MCF 10A (cell line): ENCODE data around the gene UTP3. TPM values are rescaled to one million over a fixed set of nuclear protein-coding genes. Genes with fewer than 3 reads are reported as not detected.
"Not testable (repeated sequence)": the region's sequence is repeated elsewhere in the genome, so short reads cannot be mapped to it uniquely, and the experiment has no call there.

Experiments
- BruUV-seq: library from RNA; stranded (reverse); fragments of 400-500 nt; replicated peaks from 2 replicates; lab custom pipeline; 2021; lab: Mats Ljungman, UMichigan
- CTCF ChIA-PET: fragments of 300-600 bp; sonication (Branson Sonifier 250); formaldehyde crosslinking; extraction: SDS; loops from one replicate; lab custom pipeline; 2021; ENCODE audit warnings: antibody characterized with exemption, inconsistent platforms; lab: Yijun Ruan, JAX
- POLR2A ChIA-PET: fragments of 300-600, 350-650 bp; sonication (Branson Sonifier 250); formaldehyde crosslinking; extraction: SDS; loops from one replicate; lab custom pipeline; 2020; ENCODE audit warnings: antibody characterized with exemption, inconsistent platforms; lab: Yijun Ruan, JAX
- DNase-seq: peaks from one replicate; pipeline ENCODE4 v3.0.0-alpha.2; 2018; ENCODE audit not compliant: unreplicated experiment
- H3K27ac Mint-ChIP-seq: one replicate; pipeline ENCODE4 v1.8.0; 2022; ENCODE audit warnings: mild to moderate bottlenecking, low read depth, mixed read lengths; ENCODE audit not compliant: unreplicated experiment
- H3K27me3 Mint-ChIP-seq: one replicate; pipeline ENCODE4 v1.8.0; 2022; ENCODE audit warnings: mixed read lengths; ENCODE audit not compliant: insufficient read depth, unreplicated experiment
- H3K36me3 Mint-ChIP-seq: one replicate; pipeline ENCODE4 v1.8.0; 2022; ENCODE audit warnings: mild to moderate bottlenecking, moderate library complexity, mixed read lengths; ENCODE audit not compliant: insufficient read depth, unreplicated experiment
- H3K4me1 Mint-ChIP-seq: one replicate; pipeline ENCODE4 v1.8.0; 2022; ENCODE audit warnings: mixed read lengths; ENCODE audit not compliant: insufficient read depth, unreplicated experiment
- H3K4me3 Mint-ChIP-seq: one replicate; pipeline ENCODE4 v1.8.0; 2022; ENCODE audit warnings: mild to moderate bottlenecking, moderate library complexity, mixed read lengths; ENCODE audit not compliant: unreplicated experiment
- H3K9me3 Mint-ChIP-seq: one replicate; pipeline ENCODE4 v1.8.0; 2022; ENCODE audit warnings: mixed read lengths; ENCODE audit not compliant: unreplicated experiment
- CTCF ChIP-seq: fragments of 200-600 bp; IDR thresholded peaks from one replicate; pipeline ENCODE4 v1.8.0; 2022; ENCODE audit warnings: antibody characterized with exemption, mild to moderate bottlenecking; ENCODE audit not compliant: unreplicated experiment
- intact Hi-C: fragments of 100-400 bp; cut with micrococcal nuclease; formaldehyde crosslinking; loops from 2 replicates; pipeline ENCODE4 v1.14.1; 2022
- total RNA-seq: library from RNA; stranded (reverse); gene quantifications from 2 replicates; pipeline ENCODE4 v1.2.3, GENCODE V29; 2022

UTP3 gene
- total RNA-seq, 1 experiment from 2014 or later, result 45.4 TPM

- Mint-ChIP-seq H3K9me3 (no peaks in the 10 kb centered on the region), H3K4me3 (no peak within 1 kb of the TSS), H3K27me3 (no peaks in the 10 kb centered on the region), H3K36me3 (peaks cover 17% of the 10 kb centered on the region), H3K27ac (no peak within 1 kb of the TSS), H3K4me1 (no peaks in the 10 kb centered on the region)
- no TSS peak for BruUV-seq
- CTCF ChIA-PET, result interaction anchor here (0.6 to 2.1 kb wide), 5 partner anchors 8 to 140 kb away, joined by 3 to 9 read pairs (median 5); no protein-coding TSS in a partner anchor
- no peak for TF ChIP-seq CTCF
- no peak for DNase-seq
- intact Hi-C loops, result no loop called here
- POLR2A ChIA-PET, result interaction anchor here (0.6 to 3.8 kb wide), 4 partner anchors 10 to 143 kb away, joined by 4 to 25 read pairs (median 10); no protein-coding TSS in a partner anchor
Observed at GRCh38 chr4:70721747-70722146, 33.4 kb downstream of the UTP3 start, which contains the start of gene RUFY3. TSS of gene RUFY3 (plus strand) at chr4:70721964. CDS start at chr4:70722574, 610 bp downstream.

- Mint-ChIP-seq H3K4me3 (no peak overlapping the region), H3K27ac (no peak overlapping the region), H3K9me3 (no peaks in the 10 kb centered on the region), H3K27me3 (no peaks in the 10 kb centered on the region), H3K36me3 (peaks cover 17% of the 10 kb centered on the region), H3K4me1 (no peaks in the 10 kb centered on the region)
- ChIA-PET POLR2A (interaction anchor here (0.6 to 3.8 kb wide), 4 partner anchors 10 to 142 kb away, joined by 4 to 25 read pairs (median 10); no protein-coding TSS in a partner anchor), CTCF (interaction anchor here (0.6 to 2.1 kb wide), 6 partner anchors 9 to 179 kb away, joined by 3 to 9 read pairs (median 4); no protein-coding TSS in a partner anchor)
- DNase-seq, result no peak
- BruUV-seq, result no TSS peak
- intact Hi-C loops, result no loop called here
- no peak for TF ChIP-seq CTCF
Observed at GRCh38 chr4:70722199-70722791, 34.0 kb downstream of the UTP3 start.

DNA sequence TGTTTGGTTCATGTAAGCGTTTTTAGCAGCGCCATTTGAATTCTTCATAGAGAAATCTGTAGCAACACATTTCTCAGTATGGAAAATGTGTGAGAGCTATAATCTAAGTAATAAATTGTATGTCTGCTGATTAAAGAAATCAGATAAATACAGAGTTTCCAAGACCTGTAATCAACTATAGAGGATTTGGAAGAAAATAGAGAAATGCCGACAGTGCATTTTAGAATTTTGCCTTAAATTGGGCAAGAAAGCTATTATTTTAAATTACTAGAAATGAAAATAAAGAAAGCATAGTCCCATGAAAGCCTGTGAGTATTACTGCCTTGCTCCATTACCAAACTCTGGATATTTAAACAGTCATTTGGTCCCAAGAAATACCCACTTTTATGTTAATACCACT is 36.1 kb downstream of the UTP3 start:
- H3K4me3 Mint-ChIP-seq, result no peak overlapping the region
- no peak for DNase-seq
- ChIA-PET CTCF (interaction anchor here (1.2 to 1.7 kb wide), 2 partner anchors 10 to 26 kb away, joined by 5 to 7 read pairs; no protein-coding TSS in a partner anchor), POLR2A (interaction anchor here (1.0 to 3.8 kb wide), 4 partner anchors 10 to 35 kb away, joined by 3 to 25 read pairs (median 6); no protein-coding TSS in a partner anchor)
- no TSS peak for BruUV-seq
- H3K4me1 Mint-ChIP-seq, result no peaks in the 10 kb centered on the region
- no peak overlapping the region for H3K27ac Mint-ChIP-seq
- intact Hi-C loops, result no loop called here
- H3K9me3 Mint-ChIP-seq, result no peaks in the 10 kb centered on the region
- H3K27me3 Mint-ChIP-seq, result no peaks in the 10 kb centered on the region
- TF ChIP-seq CTCF, result no peak
- H3K36me3 Mint-ChIP-seq, result peaks cover 12% of the 10 kb centered on the region

- BruUV-seq, result no TSS peak
- Mint-ChIP-seq H3K27ac (no peak overlapping the region), H3K27me3 (no peaks in the 10 kb centered on the region), H3K36me3 (peaks cover 12% of the 10 kb centered on the region), H3K4me1 (no peaks in the 10 kb centered on the region), H3K4me3 (no peak overlapping the region), H3K9me3 (no peaks in the 10 kb centered on the region)
- intact Hi-C loops, result no loop called here
- DNase-seq, result no peak
- ChIA-PET CTCF (interaction anchor here (0.7 kb wide), 1 partner anchor 112 kb away, joined by 3 read pairs; no protein-coding TSS in a partner anchor), POLR2A (interaction anchor here (0.7 kb wide), 1 partner anchor 19 kb away, joined by 3 read pairs; no protein-coding TSS in a partner anchor)
- TF ChIP-seq CTCF, result no peak
Observed at GRCh38 chr4:70725633-70726032, 37.3 kb downstream of the UTP3 start.

DNA sequence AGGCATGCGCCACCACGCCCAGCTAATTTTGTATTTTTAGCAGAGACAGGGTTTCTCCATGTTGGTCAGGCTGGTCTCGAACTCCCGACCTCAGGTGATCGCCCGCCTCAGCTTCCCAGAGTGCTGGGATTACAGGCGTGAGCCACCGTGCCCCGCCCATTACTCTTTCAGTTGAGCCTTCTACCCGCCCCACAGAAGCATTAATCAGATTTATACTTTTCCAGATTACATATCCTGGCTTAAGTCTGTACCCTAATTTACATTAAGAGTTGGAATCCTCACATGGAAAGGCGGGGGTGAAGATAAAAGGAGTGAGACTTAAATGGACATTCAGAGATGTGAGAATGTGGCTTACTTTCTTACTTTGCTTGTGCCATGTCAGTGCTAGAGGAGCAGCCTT is 38.2 kb downstream of the UTP3 start:
- H3K4me3 Mint-ChIP-seq, H3K4me1 Mint-ChIP-seq, intact Hi-C loops, H3K9me3 Mint-ChIP-seq, H3K27me3 Mint-ChIP-seq, POLR2A ChIA-PET, BruUV-seq, H3K27ac Mint-ChIP-seq, DNase-seq: not testable (repeated sequence)
- H3K36me3 Mint-ChIP-seq, result peaks cover 12% of the 10 kb centered on the region
- CTCF ChIA-PET, result interaction anchor here (0.5 kb wide), 1 partner anchor 1104 kb away, joined by 3 read pairs; no protein-coding TSS in a partner anchor
